ENCODE results near the gene CIPC.

CIPC gene

DNA sequence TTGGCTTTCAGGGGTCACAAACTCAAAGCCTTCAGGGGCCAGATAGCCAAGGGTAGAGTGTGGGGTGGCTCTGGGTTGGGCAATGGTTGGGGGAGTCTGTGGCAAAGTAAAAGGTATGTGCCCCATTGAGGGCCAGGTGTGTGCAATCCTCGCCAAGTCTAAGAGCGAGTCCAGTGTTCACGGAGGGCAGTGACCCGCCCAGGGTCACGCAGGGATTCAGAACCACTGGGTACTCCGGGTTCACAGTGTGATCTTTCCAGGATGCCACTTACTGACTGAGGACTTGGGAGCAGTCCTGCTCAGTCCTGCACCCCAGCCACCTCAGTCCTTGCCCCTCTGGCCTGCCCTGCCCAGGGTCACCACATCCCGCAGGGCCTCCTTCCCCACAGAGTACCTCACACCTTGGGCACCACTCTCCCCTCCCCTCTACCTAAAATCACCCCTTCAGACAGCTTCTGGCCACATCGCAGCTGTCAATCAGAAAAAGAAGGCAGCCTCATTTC is 27.8 kb downstream of the CIPC start:
- DNase-seq (ENCODE audit: low read depth in 2 of 2): no peak

GRCh38 chr14:77126461-77126990 is 28.5 kb downstream of the CIPC start:
- no peak for DNase-seq (ENCODE audit: low read depth in 2 of 2)

DNA sequence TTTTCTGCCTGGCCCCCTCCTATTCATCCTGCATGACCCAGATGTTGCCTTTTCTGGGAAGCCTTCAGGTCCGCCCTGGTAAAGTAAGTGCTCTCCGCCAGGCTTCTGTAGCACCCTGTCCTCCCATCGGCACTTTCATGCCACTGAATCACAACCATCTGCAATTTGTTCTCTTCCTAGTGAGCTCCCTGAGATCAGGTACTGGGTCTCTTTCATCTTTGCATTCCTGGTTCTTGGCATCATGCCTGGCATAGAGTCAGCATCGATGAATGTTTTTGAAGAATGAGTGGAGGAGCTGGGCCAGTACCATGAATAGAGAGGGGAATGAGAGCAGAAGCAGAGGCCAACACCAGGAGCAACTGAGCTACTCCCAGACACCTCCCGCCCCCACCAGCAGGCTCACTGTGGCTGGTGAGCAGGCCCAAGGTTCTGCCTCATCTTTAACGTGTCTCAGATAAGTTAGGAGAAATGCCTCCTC is 30.4 kb downstream of the CIPC start:
- no peak for DNase-seq (ENCODE audit: low read depth in 2 of 2)

GRCh38 chr14:77130386-77130785 is 32.3 kb downstream of the CIPC start:
- DNase-seq (ENCODE audit: low read depth in 2 of 2): no peak

- DNase-seq (ENCODE audit: low read depth in 2 of 2): no peak
Measured at GRCh38 chr14:77131206-77131605, 33.1 kb downstream of the CIPC start.

DNA sequence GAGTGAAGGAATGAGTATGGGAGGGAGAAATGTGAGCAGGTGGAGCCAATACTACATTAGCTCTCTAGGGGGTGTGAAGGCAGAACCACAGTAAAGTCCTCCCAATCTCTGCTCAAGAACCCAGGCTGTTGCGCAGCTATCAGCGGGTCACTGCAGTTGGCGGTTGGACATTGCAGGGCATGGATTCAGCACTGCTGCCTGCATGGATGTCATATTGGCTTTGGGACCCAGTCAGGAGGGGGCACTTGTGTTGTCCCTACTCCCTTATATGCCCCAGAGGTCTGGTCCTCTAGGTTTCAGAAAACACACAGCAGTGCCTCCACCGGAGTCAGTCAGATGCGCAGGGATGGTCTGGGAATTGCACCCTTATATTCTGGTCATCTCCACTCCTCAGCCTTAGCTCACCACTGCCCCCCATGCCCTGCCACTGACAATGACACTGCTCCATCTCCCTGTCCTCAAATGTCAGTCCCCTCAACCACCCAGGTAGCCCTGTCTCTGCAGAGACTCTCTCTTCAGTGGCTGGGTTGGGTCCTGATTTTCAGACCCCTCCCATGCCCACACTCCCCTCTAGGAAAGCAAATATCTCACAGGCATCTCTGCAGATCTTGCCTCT is 33.9 kb downstream of the CIPC start:
- DNase-seq (ENCODE audit: low read depth in 2 of 2): no peak

GRCh38 chr14:77133720-77134338 is 35.8 kb downstream of the CIPC start:
- peak; percentile 31 to 39 for DNase-seq (ENCODE audit: low read depth in 2 of 2)

- DNase-seq (ENCODE audit: low read depth in 2 of 2): no peak
Measured at GRCh38 chr14:77139022-77139421, 41.0 kb downstream of the CIPC start.

DNA sequence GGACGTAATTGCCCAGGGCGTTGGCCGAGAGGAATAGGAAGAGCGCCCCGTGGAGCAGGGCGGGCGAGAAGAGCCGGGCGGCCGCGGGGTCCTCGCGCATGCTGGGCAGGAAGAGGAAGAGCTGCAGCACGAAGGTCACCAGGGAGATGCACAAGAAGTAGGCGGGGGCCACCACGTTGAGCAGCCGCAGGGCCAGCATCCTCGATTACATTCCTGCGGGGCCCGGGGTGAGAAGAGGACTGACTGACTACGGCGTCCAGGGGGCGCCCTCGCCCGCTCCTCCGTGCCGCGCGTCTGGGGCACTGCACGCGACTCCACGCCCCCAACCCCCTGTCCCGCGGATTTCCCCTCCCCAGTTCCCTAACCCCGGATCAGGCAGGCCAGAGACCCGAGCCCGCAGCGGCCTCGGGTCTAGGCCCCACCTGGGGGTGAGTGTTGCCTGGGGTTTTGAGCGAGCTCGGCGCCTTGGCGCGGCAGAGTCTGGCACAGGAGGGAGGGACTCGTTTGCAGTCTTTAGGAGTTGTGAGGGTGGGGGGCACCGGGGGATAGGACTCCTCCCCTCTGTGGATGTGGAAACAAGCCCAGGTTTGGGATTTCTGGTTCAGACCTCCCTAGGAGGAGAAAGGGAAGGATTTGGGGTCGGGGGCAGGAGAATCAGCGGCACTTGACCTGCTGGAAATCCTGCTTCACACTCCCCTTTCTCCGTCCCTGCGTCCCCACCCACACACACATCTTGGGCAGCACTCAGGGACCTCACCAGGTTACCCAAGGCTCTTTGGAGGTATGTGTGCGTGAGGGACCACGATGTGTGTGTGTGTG is 41.7 kb downstream of the CIPC start:
- DNase-seq (ENCODE audit: low read depth in 2 of 2): peak; percentile 36 to 41

DNA sequence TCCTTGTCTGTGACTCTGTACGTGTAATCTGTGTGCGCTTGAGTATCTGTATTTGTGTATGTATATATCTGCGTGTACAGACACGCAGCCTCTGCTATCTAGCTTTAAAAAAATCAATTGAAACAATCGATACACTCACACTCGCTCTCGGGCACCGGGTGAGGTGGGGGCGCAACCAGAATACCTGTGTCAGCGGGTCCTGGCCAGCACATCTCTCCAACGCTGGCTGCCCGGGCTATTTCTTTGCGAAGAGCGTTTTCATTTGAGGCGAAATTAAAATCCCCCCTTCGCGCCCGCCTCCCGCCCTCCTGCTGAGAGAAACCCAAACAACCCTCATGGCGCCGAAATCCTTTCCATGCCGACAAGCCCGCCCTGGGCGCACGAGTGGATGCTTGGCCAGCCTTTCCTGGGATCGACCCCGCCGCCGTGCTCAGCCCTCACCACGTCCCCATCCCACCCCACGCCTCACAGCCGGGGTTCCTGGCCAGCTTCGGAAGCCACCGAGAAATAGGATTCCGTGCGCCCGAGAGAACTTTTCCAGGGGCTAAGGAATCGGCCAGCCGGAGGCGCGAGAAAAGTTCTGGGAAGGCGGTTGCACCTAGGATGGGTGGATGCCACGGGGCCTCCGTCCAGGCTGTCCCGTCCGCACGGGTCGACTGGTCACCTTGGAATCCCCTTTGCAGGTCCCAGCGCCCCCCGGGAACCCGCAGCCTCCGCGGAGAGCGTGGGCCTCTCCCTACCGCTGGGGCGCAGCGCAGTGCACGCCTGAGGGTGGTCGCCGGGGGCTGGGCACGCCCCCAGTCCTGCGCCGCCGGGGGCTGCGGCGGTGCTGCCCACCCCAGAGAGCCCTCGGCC is 42.5 kb downstream of the CIPC start:
- DNase-seq (ENCODE audit: low read depth in 2 of 2): no peak

DNA sequence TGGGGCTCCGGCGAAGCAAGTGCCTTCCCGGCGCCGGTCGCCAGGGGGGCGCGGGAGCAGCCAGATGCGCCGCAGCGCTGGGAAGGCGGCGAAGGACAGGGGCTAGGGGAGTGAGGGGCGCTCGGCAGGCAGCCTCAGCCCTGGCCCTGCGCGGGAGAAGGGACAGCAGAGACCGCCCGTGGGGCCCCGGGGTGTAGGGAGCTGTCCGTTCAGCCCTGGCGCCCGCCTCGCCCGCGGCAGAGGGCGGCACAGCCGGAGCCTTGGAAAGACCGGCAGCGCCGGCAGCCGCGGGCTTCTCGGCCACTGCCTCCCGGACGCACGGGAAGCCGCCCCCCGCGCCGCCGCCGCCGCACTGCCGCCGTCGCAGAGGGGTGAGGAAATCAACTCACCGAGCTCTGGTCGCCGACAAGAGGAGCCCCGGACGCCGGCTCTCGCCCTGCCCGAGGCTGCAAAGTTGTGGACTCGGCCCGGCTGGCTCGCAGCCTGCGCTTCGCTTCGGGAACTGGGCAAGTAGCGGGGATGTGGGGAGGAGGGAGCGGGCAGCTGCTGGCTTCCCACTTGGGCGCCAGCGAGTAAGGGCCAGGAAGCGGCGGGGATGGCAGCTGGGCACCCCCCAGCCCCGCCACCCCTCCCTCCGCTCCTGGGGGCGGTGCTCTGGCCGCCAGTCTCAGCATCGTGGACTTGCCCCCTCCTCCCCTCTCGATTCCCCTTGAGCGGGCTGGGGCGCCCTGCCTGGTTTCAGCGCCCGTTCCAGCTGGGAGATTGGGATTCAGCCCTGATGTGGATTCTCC is 43.4 kb downstream of the CIPC start, which contains the start of gene ZDHHC22:
Gene ZDHHC22, minus strand, starts transcription at position 578 of the 791 bp plus-strand sequence. CDS start 2,053 bp downstream, outside the sequence.
- no peak for DNase-seq (ENCODE audit: low read depth in 2 of 2)

DNA sequence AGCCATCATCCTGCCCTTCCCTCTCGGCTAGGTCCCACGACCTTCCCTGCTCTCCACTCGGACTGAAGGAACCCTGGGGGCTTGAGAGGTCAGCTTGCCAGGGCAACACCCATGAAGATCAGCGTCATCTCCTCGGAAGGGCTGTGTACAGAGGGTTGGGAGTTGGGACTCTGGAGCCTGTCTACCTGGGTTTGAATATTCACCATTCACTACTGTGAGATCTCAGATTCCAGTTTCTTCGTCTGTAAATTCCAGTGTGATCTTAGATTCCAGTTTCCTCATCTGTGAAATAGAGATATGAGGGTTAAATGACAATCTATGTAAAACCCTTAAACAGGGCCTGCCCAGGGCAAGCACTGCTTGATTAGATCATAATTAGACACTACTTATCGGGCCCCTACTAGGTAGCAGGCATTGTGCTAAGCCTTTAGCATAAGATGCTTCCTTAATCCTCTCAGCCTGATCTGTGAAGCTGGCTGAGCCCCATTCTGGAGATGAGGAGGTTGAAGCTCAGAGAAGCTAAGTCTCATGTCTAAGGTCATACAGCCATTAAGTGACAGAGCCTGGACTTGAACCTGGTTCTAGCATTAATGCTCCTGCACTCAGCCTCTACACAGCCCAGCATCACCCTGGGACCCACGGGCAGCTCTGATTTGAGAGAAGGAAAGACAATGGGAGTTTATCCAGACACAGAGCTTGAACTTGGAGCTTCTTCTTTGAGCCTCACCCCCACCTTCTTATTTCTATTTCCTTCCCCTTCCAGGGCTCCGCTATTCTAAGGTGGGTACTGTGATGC is 44.1 kb downstream of the CIPC start:
- DNase-seq (ENCODE audit: low read depth in 2 of 2): no peak

GRCh38 chr14:77143071-77143470 is 45.0 kb downstream of the CIPC start:
- no peak for DNase-seq (ENCODE audit: low read depth in 2 of 2)

DNA sequence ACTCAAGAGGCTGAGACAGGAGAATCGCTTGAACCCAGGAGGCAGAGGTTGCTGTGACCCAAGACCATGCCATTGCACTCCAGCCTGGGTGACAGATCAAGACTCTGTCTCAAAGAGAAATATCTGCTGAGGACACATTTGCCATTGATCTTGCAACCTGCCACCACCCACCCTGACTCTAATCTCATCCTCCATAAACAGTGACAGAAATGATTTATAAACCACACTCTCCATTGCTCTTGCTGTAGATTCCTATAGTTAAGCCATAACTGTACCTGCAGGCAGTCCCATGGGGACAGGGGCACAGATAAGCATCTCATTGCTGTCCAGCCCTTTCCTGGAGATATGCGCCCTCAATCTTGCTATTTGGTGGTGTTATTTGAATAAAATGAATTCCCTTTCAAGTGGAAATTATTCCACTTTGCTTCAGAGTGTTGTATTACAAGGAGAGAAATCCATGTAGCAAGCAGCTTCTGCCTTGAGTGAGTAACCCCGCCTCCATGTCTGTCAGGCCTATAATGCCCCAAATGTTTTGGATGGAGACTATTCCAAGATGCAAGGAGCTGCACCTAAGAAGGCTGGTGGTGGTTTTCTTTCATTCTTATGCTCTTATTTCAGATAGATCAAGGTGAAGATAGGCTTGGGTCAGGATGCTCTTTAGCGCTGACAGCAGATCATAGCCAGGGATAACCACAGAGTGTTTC is 46.5 kb downstream of the CIPC start:
- DNase-seq (ENCODE audit: low read depth in 2 of 2): no peak

DNA sequence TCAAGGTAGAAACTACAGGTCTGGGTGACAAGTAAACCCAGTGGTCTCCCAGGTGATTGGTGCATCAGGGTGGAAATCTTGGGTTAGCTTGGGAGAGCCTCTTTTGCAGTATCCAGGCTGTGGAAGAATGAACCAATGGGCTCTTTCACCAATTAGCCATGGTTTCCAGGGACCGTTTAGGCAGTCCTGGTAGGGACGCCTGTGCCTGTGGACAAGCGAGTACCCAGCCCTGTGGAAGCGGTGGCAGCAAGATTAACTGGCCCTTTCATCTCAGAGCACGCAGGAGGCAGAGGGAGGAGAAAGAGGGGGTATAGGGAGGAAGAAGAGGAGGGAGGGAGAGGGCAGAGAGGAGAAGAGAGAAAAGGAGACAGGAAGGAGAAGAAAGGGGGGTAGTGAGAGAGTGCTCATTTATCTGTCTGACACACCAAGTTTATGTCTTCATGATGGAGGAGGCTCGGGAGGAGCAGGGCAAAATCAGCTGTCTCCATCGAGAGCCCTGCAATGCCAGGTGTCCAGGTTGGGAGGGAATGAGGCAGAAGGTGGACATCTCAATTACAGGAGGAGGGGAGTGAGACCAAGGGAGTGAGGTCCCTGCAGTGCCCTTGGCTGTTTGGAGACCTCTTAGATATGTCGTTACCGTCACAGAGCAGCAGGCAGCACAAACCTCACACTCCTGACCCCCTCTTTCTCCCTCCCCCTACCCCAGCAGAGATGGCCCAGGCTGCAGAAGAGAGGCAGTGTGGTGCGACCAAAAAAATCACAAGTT is 48.1 kb downstream of the CIPC start:
- no peak for DNase-seq (ENCODE audit: low read depth in 2 of 2)

GRCh38 chr14:77148510-77149231 is 50.6 kb downstream of the CIPC start:
- no peak for DNase-seq (ENCODE audit: low read depth in 2 of 2)

GRCh38 chr14:77151245-77151644 is 53.2 kb downstream of the CIPC start:
- DNase-seq (ENCODE audit: low read depth in 2 of 2): no peak
